Mucosa of rectum (tissue), 2 donors: Measurements from ENCODE around the gene CDC45.

Source experiments
- H3K27ac ChIP-seq, 2 donors: one replicate each; pipeline ENCODE4 v1.7.0; 2013; ENCODE audit warnings: inconsistent platforms in 2 of 2, low read depth in 2 of 2, low read length in 2 of 2
- H3K27me3 ChIP-seq, 2 donors: one replicate each; pipeline ENCODE4 v1.7.0; 2013; ENCODE audit warnings: low read length in 2 of 2; ENCODE audit not compliant: control insufficient read depth in 2 of 2, insufficient read depth in 2 of 2
- H3K36me3 ChIP-seq, 2 donors: one replicate each; pipeline ENCODE4 v1.7.0; 2013; ENCODE audit warnings: low read length in 2 of 2; ENCODE audit not compliant: control insufficient read depth in 2 of 2, insufficient read depth in 2 of 2
- H3K4me1 ChIP-seq, 2 donors: one replicate each; pipeline ENCODE4 v1.7.0; 2013; ENCODE audit warnings: low read length in 2 of 2, mild to moderate bottlenecking in 1 of 2; ENCODE audit not compliant: control insufficient read depth in 2 of 2, insufficient read depth in 2 of 2
- H3K4me3 ChIP-seq, 2 donors: one replicate each; pipeline ENCODE4 v1.7.0; 2013; ENCODE audit warnings: low read length in 2 of 2
- H3K9ac ChIP-seq, 2 donors: one replicate each; pipeline ENCODE4 v1.7.0; 2013; ENCODE audit warnings: low read length in 2 of 2, low read depth in 1 of 2, mild to moderate bottlenecking in 1 of 2
- H3K9me3 ChIP-seq, 2 donors: one replicate each; pipeline ENCODE4 v1.7.0; 2013; ENCODE audit warnings: low read length in 2 of 2; ENCODE audit not compliant: control insufficient read depth in 2 of 2
- donor health status: healthy.
- donor health status: Normal muscosa, but diverticular disease.

CDC45 gene

DNA sequence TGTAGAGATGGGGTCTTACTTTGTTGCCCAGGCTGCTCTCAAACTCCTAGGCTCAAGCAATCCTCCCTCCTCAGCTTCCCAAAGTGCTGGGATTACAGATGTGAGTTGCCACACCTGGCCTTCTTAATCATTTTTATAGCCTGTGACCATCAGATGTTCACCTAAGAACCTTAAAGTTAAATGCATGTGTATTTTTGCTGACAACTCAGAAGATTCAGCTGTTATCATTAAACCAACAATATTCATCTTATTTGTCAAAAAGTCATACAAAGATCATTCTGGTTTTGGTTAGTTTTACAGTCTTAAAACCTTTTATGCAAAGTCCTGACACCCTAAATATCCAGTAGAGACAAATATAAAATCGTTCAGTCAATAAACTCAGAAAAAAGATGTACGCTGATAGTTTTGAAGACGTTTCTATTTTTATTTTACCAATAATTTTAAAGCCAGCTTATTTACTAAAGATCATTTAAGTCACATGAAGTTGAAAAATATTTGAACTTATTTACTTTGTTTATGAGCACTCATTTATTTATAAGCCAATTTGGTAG lies 22.3 kb downstream of the CDC45 start:
- Histone ChIP-seq H3K9ac (no peak overlapping the region), H3K27me3 (no peaks in the 10 kb centered on the region), H3K36me3 (no peaks in the 10 kb centered on the region), H3K9me3 (no peaks in the 10 kb centered on the region), H3K4me1 (no peaks in the 10 kb centered on the region), H3K4me3 (no peak overlapping the region), H3K27ac (no peak overlapping the region)

GRCh38 chr22:19503367-19503766 lies 23.6 kb downstream of the CDC45 start:
- Histone ChIP-seq H3K36me3 (no peaks in the 10 kb centered on the region), H3K27me3 (no peaks in the 10 kb centered on the region), H3K4me1 (no peaks in the 10 kb centered on the region), H3K27ac (no peak overlapping the region), H3K9me3 (no peaks in the 10 kb centered on the region), H3K9ac (no peak overlapping the region), H3K4me3 (no peak overlapping the region)

DNA sequence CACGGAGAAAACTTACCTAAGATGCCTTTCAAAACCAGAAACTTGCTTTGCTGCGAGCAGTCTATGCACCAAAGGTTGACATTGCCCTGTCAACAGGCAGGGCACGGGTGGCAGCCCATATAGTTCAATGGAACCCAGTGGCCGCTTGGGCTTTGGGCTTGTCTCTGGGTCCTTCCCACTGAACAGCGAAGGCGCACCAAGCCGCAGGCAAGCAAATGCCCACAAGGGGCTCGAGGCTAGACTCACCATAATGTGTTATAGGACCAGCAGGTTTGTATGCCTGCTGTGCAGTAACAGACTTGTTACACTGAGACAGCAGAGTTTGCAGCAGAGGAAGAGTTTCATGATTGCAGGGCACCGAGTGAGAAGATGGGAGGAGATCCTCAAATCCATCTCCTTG lies 24.1 kb downstream of the CDC45 start:
- H3K9me3 ChIP-seq, result no peaks in the 10 kb centered on the region
- H3K4me1 ChIP-seq, result no peaks in the 10 kb centered on the region
- H3K36me3 ChIP-seq, result no peaks in the 10 kb centered on the region
- no peak overlapping the region for H3K4me3 ChIP-seq
- H3K27ac ChIP-seq, result no peak overlapping the region
- H3K27me3 ChIP-seq, result no peaks in the 10 kb centered on the region
- H3K9ac ChIP-seq, result no peak overlapping the region

DNA sequence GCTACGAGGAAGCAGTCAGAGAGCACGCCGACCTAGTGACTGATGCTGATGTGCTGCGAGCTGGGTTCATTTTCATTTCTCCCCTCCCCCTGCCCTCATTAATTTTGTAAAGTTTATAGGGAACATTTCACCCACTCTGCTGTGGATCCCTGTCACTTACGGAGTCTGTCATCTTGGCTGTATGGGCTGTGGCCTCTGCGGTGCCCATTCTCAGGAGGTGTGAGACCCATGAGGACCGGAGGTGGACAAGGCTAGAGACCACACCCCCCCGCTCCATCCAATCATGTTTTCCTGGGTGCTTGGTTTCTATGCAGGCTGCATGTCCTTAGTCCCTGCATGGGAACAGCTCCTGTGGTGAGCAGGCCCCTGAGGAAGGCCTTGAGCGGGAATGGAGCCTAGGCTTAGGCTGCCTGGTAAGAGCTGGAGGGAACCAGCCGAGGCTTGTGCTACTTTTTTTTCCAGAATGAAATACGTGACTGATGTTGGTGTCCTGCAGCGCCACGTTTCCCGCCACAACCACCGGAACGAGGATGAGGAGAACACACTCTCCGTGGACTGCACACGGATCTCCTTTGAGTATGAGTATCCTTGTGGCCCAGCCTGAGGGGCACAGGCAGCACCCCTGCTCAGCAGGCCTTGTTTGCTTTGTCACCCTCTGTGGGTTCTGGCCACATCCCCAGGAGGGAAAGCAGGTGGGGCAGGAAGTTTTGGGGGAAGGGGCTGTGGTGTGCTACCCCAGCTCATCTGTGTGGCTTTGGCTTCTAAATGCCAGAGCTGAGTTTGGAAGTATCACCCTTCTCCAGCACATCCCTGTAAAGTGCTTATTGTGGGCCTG lies 25.4 kb downstream of the CDC45 start:
- Histone ChIP-seq H3K4me1 (no peaks in the 10 kb centered on the region), H3K9me3 (no peaks in the 10 kb centered on the region), H3K9ac (no peak overlapping the region)

DNA sequence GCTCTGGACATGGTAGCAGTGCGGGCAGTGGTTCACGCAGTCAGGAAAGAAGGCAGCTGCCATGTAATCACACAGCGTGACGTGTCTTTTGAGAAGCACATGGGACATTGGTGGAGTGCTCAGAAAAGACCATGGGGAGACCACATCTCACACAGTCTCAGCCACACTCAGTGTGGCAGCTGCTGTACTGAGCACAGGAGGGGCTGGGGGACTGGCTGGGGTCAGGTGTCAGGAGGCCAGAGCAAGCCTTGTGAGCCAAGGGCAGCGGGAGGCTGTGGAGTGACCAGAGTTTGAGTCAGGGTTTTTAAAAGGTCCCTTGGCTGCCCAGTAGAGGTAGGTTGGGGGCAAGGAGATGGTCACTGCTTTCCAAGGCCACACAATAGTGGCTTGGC lies 26.0 kb downstream of the CDC45 start:
- no peaks in the 10 kb centered on the region for H3K4me1 ChIP-seq
- no peak overlapping the region for H3K27ac ChIP-seq
- H3K27me3 ChIP-seq, result no peaks in the 10 kb centered on the region
- no peaks in the 10 kb centered on the region for H3K9me3 ChIP-seq
- H3K4me3 ChIP-seq, result no peak overlapping the region
- no peaks in the 10 kb centered on the region for H3K36me3 ChIP-seq
- H3K9ac ChIP-seq, result no peak overlapping the region

More for the DNA sequence above, 25.4 kb downstream of the CDC45 start:
- Histone ChIP-seq H3K4me3 (no peak overlapping the region), H3K36me3 (no peaks in the 10 kb centered on the region), H3K27me3 (no peaks in the 10 kb centered on the region), H3K27ac (no peak overlapping the region)

DNA sequence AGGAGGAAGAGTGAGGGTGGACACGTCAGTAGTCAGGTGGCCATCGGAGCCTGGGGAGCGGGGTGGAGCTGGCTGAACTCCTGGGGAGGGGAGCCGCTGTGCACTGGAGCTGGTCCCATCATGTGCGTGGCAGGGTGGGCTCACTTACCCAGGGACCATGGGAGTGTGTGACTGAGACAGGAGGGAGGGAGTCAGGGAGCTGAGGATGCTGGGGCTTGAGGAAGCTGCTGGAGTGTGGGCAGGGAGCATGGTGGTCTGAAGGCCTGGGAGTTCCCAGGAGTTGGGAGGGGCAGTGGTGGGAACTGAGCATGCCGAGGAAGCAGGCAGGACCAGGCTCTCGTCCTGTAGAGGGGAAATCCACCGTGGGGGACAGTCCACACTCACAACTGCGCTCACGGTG lies 26.5 kb downstream of the CDC45 start:
- no peaks in the 10 kb centered on the region for H3K9me3 ChIP-seq
- no peak overlapping the region for H3K4me3 ChIP-seq
- H3K27ac ChIP-seq, result no peak overlapping the region
- no peaks in the 10 kb centered on the region for H3K4me1 ChIP-seq
- H3K27me3 ChIP-seq, result no peaks in the 10 kb centered on the region
- no peak overlapping the region for H3K9ac ChIP-seq
- H3K36me3 ChIP-seq, result no peaks in the 10 kb centered on the region

- Histone ChIP-seq H3K36me3 (no peaks in the 10 kb centered on the region), H3K9me3 (no peaks in the 10 kb centered on the region), H3K27ac (no peak overlapping the region), H3K4me1 (no peaks in the 10 kb centered on the region), H3K9ac (no peak overlapping the region), H3K27me3 (no peaks in the 10 kb centered on the region), H3K4me3 (no peak overlapping the region)
These were observed 27.8 kb downstream of the CDC45 start for GRCh38 chr22:19507534-19507861.

- no peaks in the 10 kb centered on the region for H3K36me3 ChIP-seq
- no peak overlapping the region for H3K9ac ChIP-seq
- H3K27ac ChIP-seq, result no peak overlapping the region
- H3K4me1 ChIP-seq, result no peaks in the 10 kb centered on the region
- no peak overlapping the region for H3K4me3 ChIP-seq
- no peaks in the 10 kb centered on the region for H3K9me3 ChIP-seq
- no peaks in the 10 kb centered on the region for H3K27me3 ChIP-seq
These were observed 28.5 kb downstream of the CDC45 start for GRCh38 chr22:19508024-19508776.

- Histone ChIP-seq H3K4me1 (no peaks in the 10 kb centered on the region), H3K36me3 (no peaks in the 10 kb centered on the region), H3K9ac (no peak overlapping the region), H3K27ac (no peak overlapping the region), H3K9me3 (no peaks in the 10 kb centered on the region), H3K27me3 (no peaks in the 10 kb centered on the region), H3K4me3 (no peak overlapping the region)
These were observed 29.5 kb downstream of the CDC45 start for GRCh38 chr22:19509191-19509590.

- no peaks in the 10 kb centered on the region for H3K9me3 ChIP-seq
- no peaks in the 10 kb centered on the region for H3K4me1 ChIP-seq
- no peak overlapping the region for H3K4me3 ChIP-seq
- H3K27ac ChIP-seq, result no peak overlapping the region
- no peaks in the 10 kb centered on the region for H3K36me3 ChIP-seq
- no peaks in the 10 kb centered on the region for H3K27me3 ChIP-seq
- H3K9ac ChIP-seq, result no peak overlapping the region
These were observed 30.2 kb downstream of the CDC45 start for GRCh38 chr22:19509923-19510322.
